GM18498 (cell line): ENCODE data around the gene INPP5D.

Experiments
- ATAC-seq: cut with Tn5 transposase; IDR thresholded peaks from one replicate; pipeline ENCODE4 v1.9.1; 2021; ENCODE audit warnings: mild to moderate bottlenecking, moderate library complexity; ENCODE audit not compliant: unreplicated experiment

The INPP5D gene

DNA sequence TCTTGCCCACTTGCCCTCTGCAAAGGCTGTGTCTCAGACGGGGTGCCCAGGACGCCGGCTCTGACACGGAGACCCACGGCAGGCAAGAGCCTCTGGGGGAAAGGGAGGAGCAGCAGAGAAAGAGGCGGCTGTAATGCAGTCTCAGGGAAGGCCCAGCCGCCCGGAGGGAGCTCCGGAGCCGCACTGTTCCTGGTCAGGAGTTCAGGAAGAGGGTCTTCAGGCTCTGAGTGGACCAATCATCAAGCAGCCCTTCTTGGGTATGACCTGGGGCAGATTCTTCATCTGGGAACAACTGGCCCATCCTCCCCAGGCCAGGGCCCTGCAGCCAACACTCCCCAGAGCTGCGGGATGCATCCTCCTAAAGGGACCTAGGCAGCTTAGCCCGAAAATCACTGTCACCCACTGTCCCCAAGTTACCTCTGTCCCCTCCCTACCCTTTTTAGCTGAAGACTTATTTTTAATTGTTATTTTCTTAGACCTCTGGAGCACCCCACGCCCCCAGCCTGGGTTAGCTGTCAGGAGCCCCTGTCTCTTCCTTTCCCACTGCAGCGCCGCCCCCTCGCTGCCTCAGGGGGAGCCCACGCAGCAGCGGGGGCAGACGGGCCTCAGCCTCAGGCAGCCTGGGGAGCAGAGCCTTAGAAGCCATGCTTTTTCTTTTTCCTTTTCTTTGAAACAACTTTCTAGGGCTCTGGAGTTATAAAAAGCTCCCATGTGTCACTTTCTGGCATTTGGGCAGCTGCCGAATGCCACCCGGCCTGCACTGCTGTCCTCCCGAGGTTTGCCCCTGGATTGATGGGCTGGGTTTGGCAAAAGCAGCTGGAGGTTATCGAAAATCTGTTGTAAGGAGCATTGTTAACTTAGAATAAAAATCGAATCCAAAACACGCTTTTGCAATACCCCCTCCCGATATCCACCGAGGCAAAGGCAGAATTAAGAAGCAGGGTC lies 28.3 kb upstream of the INPP5D start:
- no peak for ATAC-seq

DNA sequence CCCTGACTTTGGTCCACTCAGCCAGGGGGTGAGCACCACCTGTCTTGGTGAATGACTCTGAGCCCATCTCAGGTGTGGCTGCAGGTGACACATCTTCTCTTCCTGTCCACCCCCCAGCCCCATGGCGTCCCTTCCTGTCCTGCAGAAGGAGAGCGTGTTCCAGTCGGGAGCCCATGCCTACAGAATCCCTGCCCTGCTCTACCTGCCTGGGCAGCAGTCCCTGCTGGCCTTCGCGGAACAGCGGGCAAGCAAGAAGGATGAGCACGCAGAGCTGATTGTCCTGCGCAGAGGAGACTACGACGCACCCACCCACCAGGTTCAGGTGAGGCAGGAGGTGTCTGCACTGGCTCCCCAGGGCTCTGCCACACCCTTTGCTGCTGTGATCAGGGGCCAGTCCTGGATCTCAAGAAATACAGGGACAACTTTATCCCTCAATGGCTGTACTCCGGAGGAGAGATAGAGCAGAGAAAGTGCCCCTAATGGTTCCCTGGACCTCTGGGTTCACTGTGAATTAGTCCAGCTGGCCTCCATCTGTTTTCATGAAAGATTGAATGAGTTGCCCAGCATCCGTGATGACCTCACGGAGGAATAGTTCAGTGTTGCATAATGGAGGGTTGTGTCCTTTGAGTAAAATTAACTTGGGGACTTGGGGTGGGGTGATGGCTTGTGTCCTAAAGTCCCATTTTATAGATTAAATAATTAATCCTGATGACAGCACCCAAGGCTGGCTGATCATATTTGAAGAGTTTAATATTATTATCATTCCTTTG lies 27.4 kb upstream of the INPP5D start, which contains the start of gene NEU2:
NEU2 (plus strand) TSS at position 122 of the 770 bp plus-strand sequence; CDS start at position 122, 0 bp downstream.
- no peak for ATAC-seq

DNA sequence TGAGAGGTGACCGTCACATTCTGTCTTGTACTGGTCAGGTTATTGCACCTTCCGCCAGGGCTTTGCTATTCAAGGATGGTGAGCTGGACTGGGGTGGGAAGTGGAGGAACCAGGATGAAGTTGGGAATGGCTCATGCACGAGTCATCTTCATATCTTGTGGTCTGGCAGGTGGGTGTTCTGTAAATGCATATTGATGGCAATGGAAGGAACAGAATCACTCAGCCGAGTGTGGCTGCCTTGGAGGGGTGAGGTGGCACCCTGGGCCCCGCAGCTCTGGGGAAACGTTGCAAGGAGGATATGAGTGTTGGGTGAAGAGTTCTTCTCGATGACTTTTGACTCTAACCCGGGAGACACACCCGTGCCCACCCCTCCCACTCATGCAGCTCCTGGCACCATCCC lies 26.5 kb upstream of the INPP5D start:
- no peak for ATAC-seq

DNA sequence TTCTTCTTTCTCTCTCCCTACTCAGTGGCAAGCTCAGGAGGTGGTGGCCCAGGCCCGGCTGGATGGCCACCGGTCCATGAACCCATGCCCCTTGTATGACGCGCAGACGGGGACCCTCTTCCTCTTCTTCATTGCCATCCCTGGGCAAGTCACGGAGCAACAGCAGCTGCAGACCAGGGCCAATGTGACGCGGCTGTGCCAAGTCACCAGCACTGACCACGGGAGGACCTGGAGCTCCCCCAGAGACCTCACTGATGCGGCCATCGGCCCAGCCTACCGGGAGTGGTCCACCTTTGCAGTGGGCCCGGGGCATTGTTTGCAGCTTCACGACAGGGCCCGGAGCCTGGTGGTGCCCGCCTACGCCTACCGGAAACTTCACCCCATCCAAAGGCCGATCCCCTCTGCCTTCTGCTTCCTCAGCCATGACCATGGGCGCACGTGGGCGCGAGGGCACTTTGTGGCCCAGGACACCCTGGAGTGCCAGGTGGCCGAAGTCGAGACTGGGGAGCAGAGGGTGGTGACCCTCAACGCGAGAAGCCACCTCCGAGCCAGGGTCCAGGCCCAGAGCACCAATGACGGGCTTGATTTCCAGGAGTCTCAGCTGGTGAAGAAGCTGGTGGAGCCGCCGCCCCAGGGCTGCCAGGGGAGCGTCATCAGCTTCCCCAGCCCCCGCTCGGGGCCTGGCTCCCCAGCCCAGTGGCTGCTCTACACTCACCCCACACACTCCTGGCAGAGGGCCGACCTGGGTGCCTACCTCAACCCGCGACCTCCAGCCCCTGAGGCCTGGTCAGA lies 25.9 kb upstream of the INPP5D start:
- no peak for ATAC-seq

DNA sequence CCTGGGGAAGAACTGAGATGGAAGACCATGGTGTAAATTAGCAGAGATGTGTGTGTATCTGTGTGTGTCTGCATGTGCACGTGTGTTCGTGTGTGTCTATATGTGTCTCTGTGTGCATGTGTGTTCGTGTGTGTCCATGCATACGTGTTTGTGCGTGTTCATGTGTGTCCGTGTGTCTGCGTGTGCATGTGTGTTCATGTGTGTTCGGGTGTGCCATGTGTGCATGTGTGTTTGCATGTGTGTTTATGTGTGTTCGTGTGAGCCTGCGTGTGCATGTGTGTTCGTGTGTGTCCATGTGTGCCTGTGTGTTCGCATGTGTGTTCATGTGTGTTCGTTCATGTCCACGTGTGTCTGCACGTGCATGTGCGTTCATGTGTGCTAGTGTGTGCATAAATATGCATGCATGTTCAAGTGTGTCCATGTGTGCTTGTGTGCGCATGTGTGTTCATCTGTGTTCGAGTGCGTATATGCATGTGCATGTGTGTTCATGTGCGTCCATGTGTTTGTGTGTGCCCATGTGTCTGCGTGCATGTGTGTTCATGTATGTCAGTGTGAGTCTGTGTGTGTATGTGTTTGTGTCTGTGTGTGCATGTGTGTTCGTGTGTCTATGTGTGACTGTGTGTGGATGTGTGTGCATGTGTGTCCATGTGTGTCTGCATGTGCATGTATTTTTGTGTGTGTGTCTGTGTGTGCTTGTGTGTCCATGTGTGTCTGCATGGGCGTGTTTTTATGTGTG lies 24.5 kb upstream of the INPP5D start:
- no peak for ATAC-seq

DNA sequence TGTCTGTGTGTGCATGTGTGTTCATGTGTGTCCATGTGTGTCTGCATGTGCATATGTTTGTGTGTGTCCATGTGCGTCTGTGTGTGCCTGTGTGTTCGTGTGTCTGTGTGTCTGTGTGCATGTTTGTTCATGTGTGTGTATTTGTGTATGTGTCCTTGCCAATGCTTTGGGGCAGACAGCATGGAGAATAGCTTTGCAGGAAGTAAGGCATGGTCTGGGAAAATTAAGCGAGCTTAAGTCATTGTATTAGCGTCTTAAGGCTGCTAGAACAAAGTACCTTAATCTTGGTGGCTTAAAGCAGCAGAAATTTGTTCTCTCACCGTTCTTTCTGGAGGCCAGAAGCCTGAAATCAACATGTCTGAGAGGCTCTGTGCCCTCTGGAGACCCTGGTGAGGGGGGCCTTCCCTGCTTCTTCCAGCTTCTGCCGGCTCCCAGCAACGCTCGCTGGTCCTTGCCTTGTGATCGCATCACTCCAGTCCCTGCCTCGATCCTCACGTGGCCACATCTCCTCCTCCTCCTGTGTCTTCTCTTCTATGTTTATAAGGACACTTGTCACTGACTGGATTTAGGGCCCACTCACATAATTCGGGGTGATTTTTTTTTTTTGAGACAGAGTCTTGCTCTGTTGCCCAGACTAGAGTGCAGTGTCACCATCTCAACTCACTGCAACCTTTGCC lies 23.8 kb upstream of the INPP5D start:
- ATAC-seq, result no peak

DNA sequence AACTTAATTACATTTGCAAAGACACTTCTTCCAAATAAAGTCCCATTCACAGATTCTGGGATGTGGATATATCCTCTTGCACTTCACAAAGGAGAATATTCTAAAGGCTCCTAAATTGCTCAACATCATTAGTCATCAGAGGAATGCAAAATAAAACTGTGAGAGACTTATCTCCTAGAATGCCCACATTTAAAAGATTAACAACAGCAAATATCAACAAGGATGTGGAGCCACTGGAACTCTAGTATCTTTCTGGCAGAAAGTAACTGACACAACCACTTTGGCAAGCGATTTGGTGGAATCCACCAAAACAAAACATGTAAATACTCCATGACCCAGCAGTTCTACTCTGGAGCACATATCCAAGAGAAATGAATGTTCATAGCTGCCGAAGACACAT lies 23.1 kb upstream of the INPP5D start:
- no peak for ATAC-seq

DNA sequence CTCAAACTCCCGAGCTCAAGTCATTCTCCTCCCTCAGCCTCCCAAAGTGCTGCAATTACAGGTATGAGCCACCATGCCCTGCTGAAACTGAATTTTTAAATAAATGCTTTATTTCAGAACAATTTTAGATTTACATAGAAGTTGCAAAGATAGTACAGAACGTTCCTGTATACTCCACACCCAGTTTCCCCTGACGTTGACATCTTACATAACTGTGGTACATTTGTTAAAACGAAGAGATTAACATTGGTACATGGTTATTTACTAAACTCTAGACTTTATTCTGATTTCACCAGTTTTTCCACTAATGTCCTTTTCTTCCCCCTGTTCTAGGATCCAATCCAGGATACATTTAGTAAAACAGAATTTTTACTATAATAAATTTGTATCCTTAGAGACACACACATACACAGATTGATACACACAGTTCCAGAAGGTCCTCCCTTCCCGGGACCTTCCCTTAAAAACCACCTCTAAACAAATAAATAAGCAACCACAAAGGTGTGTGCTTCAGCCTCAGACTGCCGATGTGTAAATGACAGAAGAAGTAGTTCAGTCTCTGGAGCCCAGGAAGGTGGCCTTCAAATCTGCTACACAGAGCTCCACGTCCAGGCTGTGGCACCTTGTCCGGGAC lies 20.8 kb upstream of the INPP5D start:
- no peak for ATAC-seq

DNA sequence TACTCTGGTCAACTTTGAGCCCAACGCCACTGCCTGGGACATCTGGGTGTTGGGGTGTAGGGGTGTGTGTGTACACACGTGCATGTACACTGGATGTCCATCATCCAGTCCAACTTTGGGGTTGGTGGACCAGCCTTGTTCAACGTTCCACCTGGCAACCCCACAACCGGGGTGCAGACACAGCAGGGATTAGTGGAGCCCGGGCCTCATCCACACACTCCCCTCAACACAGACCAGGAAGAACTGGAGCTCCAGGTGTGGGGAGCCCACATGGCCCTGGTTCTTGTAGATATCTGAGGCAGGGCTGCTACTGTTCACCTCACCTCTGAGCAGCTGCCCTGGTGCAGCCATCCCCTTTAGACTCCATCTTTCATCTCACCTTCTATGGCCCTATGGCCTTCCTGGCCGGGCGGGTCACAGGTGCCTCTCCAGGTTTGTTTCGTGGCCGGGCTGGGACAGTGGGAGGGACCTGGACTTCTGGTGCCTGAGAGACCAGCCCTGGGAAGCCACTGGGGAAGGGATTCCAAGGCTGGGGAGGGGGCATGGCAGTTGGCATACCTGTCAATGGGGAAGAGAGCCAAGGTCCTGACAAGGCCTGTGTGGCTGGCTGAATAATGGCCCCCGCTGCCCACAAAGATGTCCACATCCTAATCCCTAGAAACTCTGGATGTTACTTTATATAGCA lies 20.2 kb upstream of the INPP5D start:
- ATAC-seq, result no peak

DNA sequence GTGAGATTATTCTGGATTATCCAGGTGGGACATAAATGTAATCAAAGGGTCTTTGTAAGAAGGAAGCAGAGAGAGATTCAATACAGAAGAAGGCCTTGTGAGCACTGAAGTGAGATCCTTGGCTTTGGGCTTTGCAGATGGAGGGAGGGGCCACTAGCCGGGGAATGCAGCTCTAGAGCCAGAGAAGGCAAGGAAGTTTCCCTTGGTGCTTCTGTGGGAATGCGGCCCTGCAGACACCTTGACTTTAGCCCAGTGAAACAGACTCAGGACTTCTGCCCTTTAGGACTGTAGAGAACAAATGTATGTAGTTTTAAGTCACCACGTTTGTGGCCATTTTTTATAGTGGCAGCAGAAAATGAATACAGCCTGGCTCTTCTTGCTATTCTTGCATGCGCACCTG lies 19.6 kb upstream of the INPP5D start:
- ATAC-seq, result no peak

DNA sequence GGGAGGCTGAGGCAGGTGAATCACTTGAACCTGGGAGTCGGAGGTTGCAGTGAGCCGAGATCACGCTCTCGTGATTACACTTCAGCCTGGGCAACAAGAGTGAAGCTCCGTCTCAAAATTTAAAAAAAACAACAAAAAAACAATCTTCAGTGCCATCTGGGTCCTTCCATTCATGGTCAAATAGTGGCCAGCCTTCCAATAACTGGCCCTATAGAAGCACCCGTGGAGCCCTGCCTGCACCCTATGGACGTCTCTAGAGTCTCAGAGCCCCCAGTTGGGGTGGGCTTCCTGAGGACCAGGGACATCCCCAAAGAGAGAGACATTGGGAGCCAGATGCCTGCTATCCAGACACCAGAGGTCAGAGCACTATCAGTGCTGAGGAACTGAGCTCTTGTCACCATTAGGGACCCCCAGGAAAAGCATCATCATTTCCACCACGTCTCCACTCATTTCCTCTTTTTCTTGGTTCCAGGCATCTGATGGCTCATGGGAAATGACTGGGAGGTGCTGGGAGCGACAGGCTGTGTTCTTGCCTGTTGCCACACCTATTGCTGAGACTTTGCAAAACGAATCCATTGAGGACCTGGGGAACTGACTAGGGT lies 18.3 kb upstream of the INPP5D start:
- no peak for ATAC-seq

DNA sequence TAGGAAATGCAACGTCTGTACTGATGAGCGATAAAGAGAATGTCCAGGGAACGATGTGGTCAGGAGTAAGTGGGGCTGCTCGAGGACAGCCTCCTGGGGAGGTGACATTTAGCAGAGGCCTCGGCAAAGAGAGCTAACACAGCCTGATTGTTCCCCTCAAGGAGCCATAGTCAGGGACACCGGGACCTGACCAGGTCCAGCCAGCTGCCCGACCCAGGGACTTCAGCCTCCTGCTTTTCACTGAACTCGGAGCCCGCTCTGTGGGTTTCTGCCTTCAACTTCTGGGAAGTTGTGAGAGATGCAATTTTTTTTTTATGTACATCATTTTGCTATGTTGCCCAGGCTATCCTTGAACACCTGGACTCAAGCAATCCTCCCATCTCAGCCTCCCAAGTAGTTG lies 17.6 kb upstream of the INPP5D start:
- no peak for ATAC-seq

DNA sequence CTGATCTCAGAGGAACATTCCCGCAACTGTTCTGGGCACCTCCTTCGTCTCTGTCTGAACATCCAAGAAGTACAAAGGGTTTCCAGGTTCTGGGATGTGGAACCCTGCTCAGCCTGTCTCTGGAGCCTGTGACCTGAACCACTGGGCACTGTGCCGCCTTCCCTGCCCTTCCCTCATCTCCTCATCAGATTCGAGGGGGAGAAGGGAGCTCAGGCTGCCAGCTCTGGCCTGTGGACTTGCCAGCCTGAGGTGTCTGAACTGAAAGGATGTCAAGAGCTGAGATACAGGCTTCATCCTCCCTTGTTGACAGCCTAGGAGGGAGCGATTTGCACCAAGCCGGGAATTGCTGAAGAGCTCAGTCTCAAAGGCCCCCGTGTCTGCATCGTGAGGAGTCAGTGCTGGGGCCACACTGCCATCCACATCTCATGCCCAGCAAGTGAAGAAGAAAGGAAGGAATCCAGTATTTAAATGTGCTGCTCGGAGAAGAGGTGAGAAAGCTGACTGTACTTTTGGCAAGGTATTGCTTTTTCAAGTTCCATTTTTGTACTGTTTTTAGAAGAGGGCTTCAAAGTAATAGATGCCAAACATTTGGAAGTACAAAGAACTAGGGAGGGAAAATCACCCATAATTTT lies 15.1 kb upstream of the INPP5D start:
- ATAC-seq, result no peak

DNA sequence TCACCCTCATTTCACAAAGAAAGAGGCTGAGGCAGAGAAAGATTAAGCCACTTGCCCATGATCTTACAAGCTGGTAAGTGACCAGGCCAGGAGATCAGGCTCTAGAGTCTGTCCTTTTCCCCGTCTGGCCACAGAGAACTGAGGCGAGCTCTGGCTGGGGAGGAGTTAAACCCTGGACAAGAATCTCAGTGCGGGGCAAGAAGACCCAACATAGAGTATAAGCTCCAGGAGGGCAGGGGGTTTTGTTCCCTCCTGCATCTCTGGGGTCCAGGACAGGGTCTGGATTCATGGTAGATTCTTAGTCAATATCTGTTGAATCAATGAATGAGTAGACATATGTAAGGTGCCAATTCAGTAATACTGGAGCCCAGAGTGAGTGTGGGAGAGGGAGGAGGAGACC lies 12.9 kb upstream of the INPP5D start:
- no peak for ATAC-seq

DNA sequence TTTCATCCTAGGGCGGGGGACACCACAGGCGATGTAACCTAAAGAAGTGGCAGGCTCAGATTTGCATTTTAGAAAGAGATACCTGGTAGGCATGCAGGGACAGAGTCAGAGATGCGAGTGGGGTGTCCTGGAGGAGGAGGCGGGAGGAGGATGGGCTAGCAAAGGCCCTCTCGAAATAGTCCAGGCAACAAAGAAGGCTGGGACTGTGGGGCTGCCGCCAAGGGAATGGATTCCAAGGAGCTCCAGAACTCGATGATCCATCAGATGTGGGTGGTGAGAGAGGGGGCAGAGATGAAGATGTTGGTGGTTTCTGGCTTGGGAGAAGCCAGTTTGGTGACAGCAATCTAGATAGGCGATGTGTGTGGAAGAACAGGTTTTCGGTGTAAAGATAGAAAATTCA lies 12.5 kb upstream of the INPP5D start:
- ATAC-seq, result no peak

DNA sequence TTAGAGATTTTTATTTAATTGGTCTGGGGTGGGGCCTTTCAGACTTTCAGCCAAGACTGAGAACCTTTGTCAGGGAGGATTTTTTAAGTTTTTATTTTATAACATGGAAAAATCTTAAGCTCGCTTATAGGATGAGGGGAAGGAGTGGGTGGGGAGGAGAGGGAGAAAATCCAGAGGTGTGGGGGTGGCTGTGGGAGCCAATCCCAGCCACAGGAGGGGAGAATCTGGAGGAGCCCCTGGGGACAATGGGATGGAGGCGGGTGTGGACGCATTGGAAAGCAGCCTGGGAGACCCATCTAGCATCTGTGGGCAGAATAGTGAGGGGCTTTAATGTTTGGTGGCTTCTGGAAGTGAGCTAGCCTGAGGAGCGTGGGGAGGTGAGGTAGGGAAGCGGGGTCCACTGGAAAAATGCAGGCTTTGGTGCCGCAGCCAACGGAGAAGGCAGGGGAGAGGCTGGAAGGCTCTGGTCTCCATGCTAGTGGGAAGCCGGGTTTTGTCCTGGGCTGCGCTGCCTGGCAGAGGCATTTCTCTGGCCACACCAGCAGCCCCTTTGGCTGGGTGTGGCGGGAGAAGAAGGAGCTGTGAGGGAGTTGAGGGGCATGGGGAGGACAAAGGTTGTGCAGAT lies 11.5 kb upstream of the INPP5D start:
- ATAC-seq, result no peak

DNA sequence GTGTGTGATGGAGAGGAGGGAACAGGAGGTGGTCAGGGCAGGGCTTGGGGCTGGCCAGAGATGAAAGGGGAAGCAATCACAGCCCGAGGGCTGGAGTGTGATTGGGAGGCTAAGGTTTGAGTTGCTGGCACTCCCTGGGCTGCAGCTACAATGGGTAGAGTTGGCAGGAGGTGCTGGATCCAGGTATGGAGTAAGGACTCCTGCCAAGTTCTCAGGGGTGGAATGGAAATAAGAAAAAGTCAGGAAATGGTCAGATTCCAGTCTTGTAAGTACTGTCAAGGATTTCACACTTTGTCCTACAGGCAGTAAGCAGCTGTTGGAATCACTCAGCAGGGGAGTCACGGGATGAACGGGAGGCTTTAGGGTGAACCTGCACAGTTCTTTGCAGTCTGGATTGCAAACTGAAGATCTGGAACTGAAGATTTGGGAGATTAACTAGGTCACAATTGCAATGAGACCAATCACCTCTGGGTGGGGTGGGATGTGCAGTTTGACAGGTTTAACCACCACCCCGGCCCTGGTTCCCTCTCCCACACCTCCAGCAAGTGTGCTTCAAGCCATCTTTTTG lies 10.9 kb upstream of the INPP5D start:
- ATAC-seq, result no peak
